Stimulated activated CD4-positive, alpha-beta T cell treated with anti-CD3 and anti-CD28 coated beads, Interleukin-4, amount 100 ng/mL, for 48 hours (primary cell): ENCODE results near the gene HNRNPA3.
A peak's percentile ranks its signal among the peaks of the same experiment; 100 is the strongest.
"Not testable (repeated sequence)": the region's sequence is repeated elsewhere in the genome, so short reads cannot be mapped to it uniquely, and the experiment has no call there.

Source experiments
- DNase-seq, 2 donors: peaks; one replicate each; pipeline ENCODE4 v3.0.0-alpha.2; 2020; ENCODE audit warnings: low read depth in 2 of 2

HNRNPA3 gene

GRCh38 chr2:177255227-177255601, 42.6 kb downstream of the HNRNPA3 start:
- DNase-seq = no peak

- no peak for DNase-seq
These were observed 43.4 kb downstream of the HNRNPA3 start for GRCh38 chr2:177256026-177256425.

DNA sequence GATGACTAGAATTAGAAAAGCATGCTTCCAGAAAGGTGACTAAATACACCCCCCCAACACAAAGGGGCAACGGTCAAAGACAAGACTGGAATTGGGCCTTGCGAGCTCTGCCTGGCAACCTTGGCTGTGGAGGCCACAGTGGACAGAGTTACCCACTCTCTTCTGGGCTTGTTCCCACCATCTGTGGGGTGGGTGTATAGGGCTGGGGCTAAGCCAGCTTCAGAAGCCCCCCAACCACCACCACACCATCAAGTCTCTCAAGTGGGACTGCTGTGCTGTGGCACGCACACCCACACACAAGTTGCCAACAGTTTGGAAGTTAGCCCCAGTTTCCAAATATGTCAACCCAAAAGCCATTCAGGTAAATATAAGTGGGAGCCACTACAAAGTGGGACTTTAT, 44.1 kb downstream of the HNRNPA3 start:
- DNase-seq = no peak

GRCh38 chr2:177257471-177257870, 44.9 kb downstream of the HNRNPA3 start:
- no peak for DNase-seq

DNA sequence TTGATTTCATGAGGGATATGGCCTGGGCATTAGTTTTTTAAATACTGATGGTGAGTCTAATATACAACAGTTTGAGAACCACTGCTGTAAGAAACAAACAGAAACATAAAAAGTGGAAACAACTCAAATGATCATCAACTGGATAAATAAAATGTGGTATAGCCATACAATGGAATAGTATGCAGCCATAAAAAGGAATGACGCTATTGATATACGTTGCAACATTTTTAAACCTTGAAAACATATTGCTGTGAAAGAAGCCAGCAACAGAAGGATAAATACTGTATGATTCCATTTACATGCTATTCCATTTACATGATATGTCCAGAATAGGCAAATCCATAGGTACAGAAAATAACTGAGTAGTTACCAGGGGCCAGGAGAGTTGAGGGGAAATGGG, 45.5 kb downstream of the HNRNPA3 start:
- DNase-seq = no peak

- DNase-seq = no peak
These were observed 47.8 kb downstream of the HNRNPA3 start for GRCh38 chr2:177260379-177260778.

- no peak for DNase-seq
These were observed 48.8 kb downstream of the HNRNPA3 start for GRCh38 chr2:177261116-177262060.

- DNase-seq = no peak
These were observed 49.5 kb downstream of the HNRNPA3 start for GRCh38 chr2:177262092-177262491.

- no peak for DNase-seq
These were observed 50.4 kb downstream of the HNRNPA3 start for GRCh38 chr2:177262958-177263450.

GRCh38 chr2:177263451-177264208, 51.0 kb downstream of the HNRNPA3 start:
- peak; percentile 91 for DNase-seq

- DNase-seq = peak in 1 of 2 donors; percentile 34
These were observed 51.7 kb downstream of the HNRNPA3 start for GRCh38 chr2:177264209-177264692.

DNA sequence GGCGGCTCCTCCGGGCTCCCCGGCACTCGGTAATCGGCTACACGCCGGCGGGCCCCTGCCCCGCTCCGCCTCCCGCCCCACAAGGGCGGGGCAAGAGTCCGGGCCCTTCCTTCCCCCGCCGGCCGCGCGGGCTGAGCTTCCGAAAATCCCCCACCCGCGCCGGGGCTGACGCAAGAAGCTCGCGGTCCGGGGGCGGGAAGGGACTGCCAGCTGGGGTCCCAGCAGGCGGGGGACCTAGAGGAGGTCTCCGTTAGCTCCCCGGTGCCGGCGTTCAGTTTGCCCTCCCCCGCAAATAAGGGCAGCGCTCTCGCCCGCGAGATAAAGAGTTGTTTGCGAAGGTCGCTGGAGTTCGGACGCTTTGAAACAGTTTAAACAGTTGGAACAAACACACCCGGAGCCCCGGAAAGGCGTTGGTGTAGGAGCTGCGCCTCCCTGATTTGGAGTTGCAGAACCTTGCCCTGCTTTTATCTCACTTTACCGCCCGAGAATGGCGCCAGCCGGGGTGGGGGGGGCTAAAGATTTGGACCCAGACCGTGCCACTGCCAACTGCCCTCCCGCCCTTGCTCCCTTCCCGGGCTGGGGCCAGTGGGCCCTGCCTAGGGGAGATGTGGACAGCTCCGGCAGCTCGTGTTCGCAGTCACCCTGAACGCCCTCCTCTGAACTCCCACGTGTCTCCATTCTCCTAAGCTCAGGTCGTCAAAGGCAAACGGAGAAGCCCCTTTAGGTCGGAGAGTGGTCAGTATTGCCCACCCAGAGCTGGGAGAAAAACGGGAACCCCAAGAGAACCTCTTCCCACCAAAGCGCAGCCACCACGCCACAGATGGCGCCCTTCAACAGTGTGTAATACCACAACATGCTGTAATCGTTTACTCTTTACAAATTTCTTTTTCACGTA, 52.3 kb downstream of the HNRNPA3 start, which contains the start of gene NFE2L2:
NFE2L2 (minus strand) TSS at position 35 of the 895 bp plus-strand sequence. CDS start 151 bp downstream, outside the sequence.
- DNase-seq = peak; percentile 92

DNA sequence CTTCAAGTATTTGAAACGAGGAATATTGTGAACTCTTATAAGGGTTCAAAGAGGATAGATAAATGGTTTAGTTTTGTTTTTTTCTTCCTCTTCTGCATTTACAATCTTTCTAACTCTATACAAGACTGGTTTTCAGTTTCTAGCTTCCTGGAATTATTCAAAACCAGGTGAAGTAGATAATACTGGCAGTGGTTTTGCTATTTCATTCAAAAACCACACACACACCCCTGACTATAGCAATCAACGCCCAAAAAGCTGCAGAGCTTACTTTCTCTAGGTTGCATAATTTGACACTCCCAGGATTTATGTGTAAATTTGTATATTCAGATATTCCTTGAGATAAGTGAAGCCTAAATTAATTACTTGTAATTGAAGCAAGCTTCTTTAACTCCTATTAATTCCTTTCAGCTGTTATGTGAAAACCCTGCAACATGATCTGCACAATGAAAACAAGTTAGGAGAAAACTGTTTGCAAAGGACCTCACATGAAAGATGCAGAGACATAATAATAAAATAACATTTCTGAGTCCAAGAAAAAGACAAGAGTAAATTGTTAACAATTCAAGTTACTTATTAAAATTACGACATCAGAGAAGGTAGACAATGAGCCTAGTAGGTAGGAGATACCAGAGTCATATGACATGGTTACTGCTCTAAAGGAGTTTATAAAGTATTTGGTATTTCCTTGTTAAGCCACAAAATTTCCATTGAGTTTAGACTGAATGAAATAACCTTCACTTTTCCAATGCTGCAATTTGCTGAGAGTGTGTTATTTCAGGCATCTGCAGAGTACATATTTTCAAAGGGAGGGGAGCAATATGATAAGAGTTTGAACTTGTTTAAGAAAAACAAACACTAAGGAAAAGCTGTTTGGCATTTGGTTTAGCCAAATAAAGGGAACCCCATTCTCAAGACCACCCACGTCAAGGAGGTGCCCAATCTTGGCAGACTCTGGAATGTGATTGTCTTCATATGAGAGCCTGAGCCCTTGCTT, 53.5 kb downstream of the HNRNPA3 start:
- DNase-seq = no peak

- not testable (repeated sequence) for DNase-seq
These were observed 54.4 kb downstream of the HNRNPA3 start for GRCh38 chr2:177266955-177267354.

GRCh38 chr2:177268187-177268871, 55.7 kb downstream of the HNRNPA3 start:
- no peak for DNase-seq

DNA sequence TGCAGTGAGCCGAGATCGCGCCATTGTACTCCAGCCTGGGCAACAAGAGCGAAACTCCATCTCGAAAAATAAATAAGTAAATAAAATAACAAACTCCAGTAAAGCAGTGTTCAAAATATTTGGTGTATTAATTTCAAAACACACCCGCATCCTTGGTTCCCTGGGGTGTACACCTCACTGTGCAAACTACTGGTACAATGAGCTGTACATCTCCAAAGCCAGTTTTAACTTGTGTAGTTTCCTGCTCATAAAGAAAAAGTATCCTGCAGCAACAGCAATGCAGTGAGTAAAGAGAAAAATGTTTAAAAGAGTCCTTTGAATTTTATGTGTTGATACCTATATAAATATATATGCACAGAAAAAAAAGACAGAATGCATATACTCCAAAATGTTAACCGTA, 56.3 kb downstream of the HNRNPA3 start:
- no peak for DNase-seq

DNA sequence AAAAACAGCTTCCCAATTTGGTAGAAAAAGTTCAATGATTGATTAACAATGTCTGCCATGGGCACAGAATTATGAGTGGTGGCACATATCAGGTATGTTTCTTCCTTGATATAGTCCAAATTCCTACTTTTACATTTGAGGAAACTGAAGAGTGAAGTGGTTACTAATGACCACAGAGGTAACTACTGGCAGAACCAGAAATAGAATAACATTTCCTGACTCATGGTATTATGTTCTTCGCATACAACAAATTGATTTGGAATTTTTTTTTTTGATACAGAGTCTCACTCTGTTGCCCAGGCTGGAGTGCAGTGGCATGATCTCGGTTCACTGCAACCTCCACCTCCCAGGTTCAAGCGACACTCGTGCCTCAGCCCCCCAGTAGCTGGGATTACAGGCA, 57.9 kb downstream of the HNRNPA3 start:
- no peak for DNase-seq

DNA sequence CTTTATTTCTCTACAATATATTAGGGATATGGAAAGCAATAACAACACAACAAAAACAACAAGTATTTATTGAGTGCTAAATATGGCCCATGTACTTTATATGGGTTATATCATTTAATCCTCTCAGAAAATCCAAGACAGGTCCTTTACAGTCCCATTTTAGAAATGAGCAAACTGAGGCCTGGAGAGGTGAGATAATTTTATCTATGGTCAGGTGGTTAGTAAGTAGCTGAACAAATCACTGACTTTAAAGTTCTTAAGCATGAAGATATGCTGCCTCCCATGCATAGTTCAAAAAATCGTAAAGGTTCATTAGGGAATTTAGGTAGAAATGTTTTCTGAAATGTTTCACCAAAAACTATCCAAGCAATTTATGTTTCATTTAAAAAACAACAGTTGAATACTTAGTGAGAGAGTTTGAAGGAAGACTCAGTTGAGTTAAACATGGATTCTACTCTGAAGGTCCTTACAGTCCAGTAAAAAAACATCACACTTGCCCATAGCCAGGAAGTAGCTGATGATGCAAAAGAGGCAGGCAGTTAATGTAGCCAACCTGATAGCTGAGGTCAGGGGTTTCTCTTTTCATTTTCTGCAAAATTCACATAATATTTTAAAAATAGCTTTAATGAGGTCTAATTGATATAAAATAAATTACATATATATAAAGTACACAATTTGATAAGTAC, 59.5 kb downstream of the HNRNPA3 start:
- DNase-seq = no peak

- no peak for DNase-seq
These were observed 60.2 kb downstream of the HNRNPA3 start for GRCh38 chr2:177272765-177273164.
